Gastrocnemius medialis (tissue), 4 donors: ENCODE measurements around the gene DMAP1. TPM values are rescaled to one million over a fixed set of nuclear protein-coding genes. Genes with fewer than 3 reads are reported as not detected.

ENCODE experiments used
- ATAC-seq, 2 donors: fragments of 150-250 bp; one replicate each; pipeline ENCODE4 v1.9.1; 2016
- DNase-seq, 2 donors: peaks; one replicate each; pipeline ENCODE4 v3.0.0-alpha.2; 2019
- H3K27ac ChIP-seq, 4 donors: fragments of 200-600 bp; sonication (generic); 1 replicate in 1 of 4; 2 replicates in 3 of 4; pipeline ENCODE4 v1.5.1; 2016 to 2018; ENCODE audit warnings: mild to moderate bottlenecking in 2 of 4, moderate library complexity in 1 of 4
- H3K27me3 ChIP-seq, 3 donors: fragments of 200-600 bp; sonication (generic) in 2 of 3; 1 replicate in 1 of 3; 2 replicates in 2 of 3; pipeline versions ENCODE4 v1.5.1 to v1.6.0; 2016 to 2019; ENCODE audit warnings: mild to moderate bottlenecking in 1 of 3, moderate library complexity in 1 of 3
- H3K36me3 ChIP-seq, 2 donors: fragments of 200-600 bp; sonication (generic) in 1 of 2; one replicate each; pipeline ENCODE4 v1.5.1; 2017 to 2018
- H3K4me1 ChIP-seq, 2 donors: fragments of 200-600 bp; sonication (generic) in 1 of 2; one replicate each; pipeline ENCODE4 v1.5.1; 2016 to 2017; ENCODE audit warnings: mild to moderate bottlenecking in 2 of 2
- H3K4me3 ChIP-seq, 4 donors: fragments of 200-600 bp; sonication (generic) in 3 of 4; 1 replicate in 1 of 4; 2 replicates in 3 of 4; pipeline ENCODE4 v1.5.1; 2016 to 2019; ENCODE audit warnings: mild to moderate bottlenecking in 2 of 4
- H3K9me3 ChIP-seq, 3 donors: fragments of 200-600 bp; sonication (generic) in 2 of 3; 1 replicate in 1 of 3; 2 replicates in 2 of 3; pipeline ENCODE4 v1.5.1; 2016 to 2019
- CTCF ChIP-seq, 5 experiments: fragments of 450-650 bp in 3 of 5; fragments of 200-600 bp in 2 of 5; sonication (generic) in 2 of 5; IDR thresholded peaks in 4 of 5; conservative IDR thresholded peaks in 1 of 5; 1 replicate in 4 of 5; 2 replicates in 1 of 5; pipeline ENCODE4 v1.5.1; 2016 to 2019; ENCODE audit warnings: antibody characterized with exemption in 5 of 5, mild to moderate bottlenecking in 3 of 5, moderate library complexity in 3 of 5
- POLR2A ChIP-seq, 2 donors: fragments of 450-650 bp; IDR thresholded peaks; one replicate each; pipeline ENCODE4 v1.6.1; 2017; ENCODE audit warnings: antibody characterized with exemption in 2 of 2, mild to moderate bottlenecking in 2 of 2, moderate library complexity in 2 of 2
- in situ Hi-C, 4 donors: fragments of 200-750 bp; cut with MboI; loops; one replicate each; pipeline versions ENCODE4 v1.15.0 to v1.8.0; 2017; ENCODE audit warnings: low sequenced_read_pairs in 4 of 4
- intact Hi-C: fragments of 100-400 bp; cut with DNase I; formaldehyde crosslinking; loops from one replicate; pipeline ENCODE4 v1.15.1; 2023; ENCODE audit warnings: low total_unique reads
- total RNA-seq, 4 donors: library from RNA; depleted of rRNA; stranded (reverse); fragments of >200 nt; gene quantifications; one replicate each; pipeline versions ENCODE4 v1.1.0 to v1.2.3, GENCODE V29; 2016

The DMAP1 gene
- total RNA-seq, 4 donors from 2014 or later = 24.9 to 42.2 (median 34.9) TPM

- Histone ChIP-seq H3K27ac (no peak overlapping the region), H3K9me3 (no peaks in the 10 kb centered on the region), H3K27me3 (no peaks in the 10 kb centered on the region), H3K36me3 (no peaks in the 10 kb centered on the region), H3K4me3 (no peak overlapping the region), H3K4me1 (no peaks in the 10 kb centered on the region)
- no peak for ATAC-seq
- no peak for DNase-seq
- intact Hi-C loops (no loop called here), in situ Hi-C loops (no loop called here)
- TF ChIP-seq CTCF (IDR thresholded peaks at IDR 0.05 in 4 of 5, conservative IDR thresholded peaks at IDR 0.05 in 1 of 5) = no peak
- no peak for TF ChIP-seq POLR2A (IDR thresholded peaks at IDR 0.05)
Observed at GRCh38 chr1:44233593-44233992, 20.3 kb downstream of the DMAP1 start.

- no peak for DNase-seq
- intact Hi-C loops = no loop called here
- H3K36me3 ChIP-seq = no peaks in the 10 kb centered on the region
- TF ChIP-seq POLR2A (IDR thresholded peaks at IDR 0.05) (no peak), CTCF (IDR thresholded peaks at IDR 0.05 in 4 of 5, conservative IDR thresholded peaks at IDR 0.05 in 1 of 5) (no peak)
- in situ Hi-C loops = no loop called here
- no peak overlapping the region for H3K27ac ChIP-seq
- H3K4me1 ChIP-seq = peaks cover 7 to 12% of the 10 kb centered on the region in 2 donors
- no peak overlapping the region for H3K4me3 ChIP-seq
- no peak for ATAC-seq
- H3K9me3 ChIP-seq = no peaks in the 10 kb centered on the region
- H3K27me3 ChIP-seq = no peaks in the 10 kb centered on the region
Observed at GRCh38 chr1:44235808-44236207, 22.5 kb downstream of the DMAP1 start.

DNA sequence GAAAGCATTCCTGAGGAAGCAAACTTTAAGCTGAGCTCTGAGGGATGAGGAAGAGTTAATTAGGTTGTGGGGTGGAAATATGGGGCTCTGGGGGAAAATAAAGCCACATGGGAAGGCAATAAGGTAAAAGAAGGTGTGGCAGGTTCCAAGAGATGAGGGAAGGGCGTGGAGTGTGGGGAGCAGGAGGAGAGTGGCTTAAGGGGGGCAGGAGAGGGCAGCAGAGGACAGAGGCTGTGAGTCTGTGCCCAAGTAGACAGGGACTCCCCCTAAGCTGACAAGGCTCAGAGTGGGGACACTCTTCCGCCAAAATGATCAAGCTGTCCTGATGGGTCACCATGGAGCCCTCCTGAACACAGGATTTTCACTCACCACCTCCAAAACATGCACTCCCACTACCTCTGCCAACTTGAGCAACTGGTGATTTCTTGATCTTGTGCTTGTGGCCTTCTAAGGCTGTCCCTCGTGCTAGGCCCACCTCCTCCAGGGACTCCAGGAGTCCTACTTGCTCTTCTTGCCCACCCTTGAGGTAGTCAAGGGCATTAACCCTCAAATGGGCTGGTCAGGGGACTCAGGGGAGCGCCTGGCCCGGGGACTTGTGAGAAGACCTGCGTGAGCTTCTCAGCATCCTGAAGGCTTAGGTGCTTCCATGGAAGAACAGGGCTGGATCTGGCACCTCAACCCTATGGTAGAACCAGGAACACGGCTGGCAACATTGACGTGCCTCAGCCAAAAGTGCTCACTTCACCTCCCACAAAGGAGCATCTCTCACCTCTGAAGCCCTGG lies 23.4 kb downstream of the DMAP1 start:
- H3K36me3 ChIP-seq = no peaks in the 10 kb centered on the region
- no peak overlapping the region for H3K27ac ChIP-seq
- ATAC-seq = no peak
- in situ Hi-C loops = no loop called here
- intact Hi-C loops = no loop called here
- H3K9me3 ChIP-seq = no peaks in the 10 kb centered on the region
- TF ChIP-seq CTCF (IDR thresholded peaks at IDR 0.05 in 4 of 5, conservative IDR thresholded peaks at IDR 0.05 in 1 of 5) (no peak), POLR2A (IDR thresholded peaks at IDR 0.05) (no peak)
- no peak for DNase-seq
- peaks cover 9 to 18% of the 10 kb centered on the region in 2 donors for H3K4me1 ChIP-seq
- no peak overlapping the region for H3K4me3 ChIP-seq
- no peaks in the 10 kb centered on the region for H3K27me3 ChIP-seq

DNA sequence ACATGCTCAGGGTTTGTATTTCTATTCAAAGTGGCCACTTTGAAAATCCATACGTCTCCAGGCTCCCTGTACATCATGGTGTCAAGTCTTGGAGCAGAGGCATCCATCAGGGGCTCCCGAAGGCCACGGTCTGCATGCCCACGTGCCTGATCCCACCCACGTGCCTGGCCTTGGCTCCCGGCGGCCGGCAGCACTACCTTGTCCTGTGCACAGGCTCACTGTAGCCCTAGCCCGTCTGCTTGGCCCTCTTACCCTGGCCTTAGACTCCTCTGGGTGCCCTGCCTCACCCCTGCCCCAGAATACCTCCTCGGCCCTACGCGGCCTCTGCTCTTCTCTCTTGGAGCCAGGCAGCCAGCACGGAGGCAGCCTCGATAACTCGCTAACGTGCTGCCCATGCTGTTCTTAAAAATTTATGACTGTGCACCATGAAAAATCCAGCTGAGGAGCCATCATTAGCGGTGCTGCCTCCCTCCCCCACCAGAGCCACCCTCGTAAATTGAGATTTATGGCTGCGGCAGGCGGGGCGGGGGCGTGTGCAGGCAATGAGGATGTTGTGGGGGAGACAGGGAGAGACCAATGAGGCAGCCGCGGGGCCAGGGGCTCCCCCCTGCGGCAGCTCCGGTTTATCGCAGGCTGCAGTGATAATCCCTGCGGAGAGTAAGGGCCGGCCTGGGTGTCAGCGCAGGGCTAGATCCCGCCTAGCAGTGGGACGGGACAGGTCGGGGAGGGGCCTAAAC lies 24.6 kb downstream of the DMAP1 start:
- Histone ChIP-seq H3K36me3 (no peaks in the 10 kb centered on the region), H3K9me3 (no peaks in the 10 kb centered on the region), H3K4me1 (peaks cover 9 to 18% of the 10 kb centered on the region in 2 donors), H3K4me3 (no peak overlapping the region), H3K27ac (peak overlapping the region in 1 of 4 donors; percentile 39), H3K27me3 (no peaks in the 10 kb centered on the region)
- intact Hi-C loops (no loop called here), in situ Hi-C loops (no loop called here)
- no peak for TF ChIP-seq POLR2A (IDR thresholded peaks at IDR 0.05)
- TF ChIP-seq CTCF (IDR thresholded peaks at IDR 0.05 in 4 of 5, conservative IDR thresholded peaks at IDR 0.05 in 1 of 5) = peak in 3 of 5 experiments; percentile 22 to 37 (median 27)
- DNase-seq = peak in 1 of 2 donors; percentile 28
- no peak for ATAC-seq
